Activated naive CD4-positive, alpha-beta T cell treated with anti-CD3 and anti-CD28 coated beads, Interleukin-2, amount 10 ng/mL, durations not matched to agents 7 days and 5 days (primary cell): ENCODE data around the gene BEX2.
A peak's percentile ranks its signal among the peaks of the same experiment; 100 is the strongest.
"Not testable (repeated sequence)": the region's sequence is repeated elsewhere in the genome, so short reads cannot be mapped to it uniquely, and the experiment has no call there.

ENCODE experiments used
- CTCF ChIA-PET: fragments of 350-600 bp; sonication (Branson Sonifier 250); formaldehyde crosslinking; loops from one replicate; lab custom pipeline; 2021; ENCODE audit warnings: antibody characterized with exemption; lab: Charles Lee
- DNase-seq: peaks from one replicate; pipeline ENCODE4 v3.0.0-alpha.2; 2020
- H3K27ac Mint-ChIP-seq: one replicate; pipeline ENCODE4 v1.8.0; 2021; ENCODE audit warnings: mild to moderate bottlenecking, moderate library complexity, mixed read lengths
- H3K27me3 Mint-ChIP-seq: one replicate; pipeline ENCODE4 v1.8.0; 2021; ENCODE audit warnings: mild to moderate bottlenecking, mixed read lengths
- H3K36me3 Mint-ChIP-seq: one replicate; pipeline ENCODE4 v1.8.0; 2021; ENCODE audit warnings: mixed read lengths
- H3K4me1 Mint-ChIP-seq: one replicate; pipeline ENCODE4 v1.8.0; 2021; ENCODE audit warnings: mixed read lengths
- H3K4me3 Mint-ChIP-seq: one replicate; pipeline ENCODE4 v1.8.0; 2021; ENCODE audit warnings: mild to moderate bottlenecking, moderate library complexity, mixed read lengths
- H3K9me3 Mint-ChIP-seq: one replicate; pipeline ENCODE4 v1.8.0; 2021; ENCODE audit warnings: mixed read lengths

BEX2 gene

DNA sequence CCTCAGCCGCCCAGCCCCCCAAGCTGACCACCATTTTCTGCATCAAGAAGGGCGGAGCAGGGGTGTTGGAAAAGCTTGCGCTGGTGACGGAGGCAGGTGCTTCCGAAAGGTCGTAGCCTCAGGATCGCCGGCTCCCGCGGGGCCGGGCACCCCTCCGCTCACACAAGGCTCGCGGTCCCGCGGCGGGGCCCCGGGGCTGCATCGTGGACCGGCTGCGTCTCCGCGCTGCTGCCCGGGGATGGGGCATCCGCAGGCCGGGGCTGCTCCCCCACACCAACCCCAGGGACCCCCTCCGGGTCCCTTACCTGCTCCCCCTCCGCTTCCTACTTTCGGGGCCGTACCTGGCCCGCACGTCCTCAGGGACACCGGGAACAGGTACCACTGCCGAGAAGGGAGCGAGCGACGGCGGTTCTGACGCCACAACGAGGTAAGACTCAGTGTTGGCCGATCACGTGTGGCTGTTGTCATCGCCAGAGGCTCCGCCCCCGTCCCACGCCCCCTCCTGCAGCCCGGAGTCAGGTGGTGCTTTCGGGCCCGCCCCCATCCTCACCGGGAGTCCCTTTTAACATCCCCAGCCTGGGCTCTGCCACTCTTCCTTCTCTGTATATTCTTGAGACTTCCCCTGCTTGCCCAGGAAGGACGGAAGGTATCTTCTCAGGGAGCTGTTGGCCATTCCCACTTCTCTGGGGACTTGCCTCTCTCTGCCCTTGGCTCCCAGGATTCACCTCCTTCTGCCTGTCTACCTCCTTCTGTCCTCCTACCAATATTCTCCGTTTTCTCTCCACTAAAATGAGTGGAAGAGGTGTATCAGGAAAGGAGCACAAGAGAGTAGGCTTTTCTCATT, at the start of gene BEX2:
Gene BEX2, minus strand, starts transcription at position 436 of the 844 bp plus-strand sequence. CDS start 1,014 bp downstream, outside the sequence.
- no peaks in the 10 kb centered on the region for H3K9me3 Mint-ChIP-seq
- H3K36me3 Mint-ChIP-seq: peaks cover 5% of the 10 kb centered on the region
- H3K27ac Mint-ChIP-seq: peak within 1 kb of the TSS; percentile 75
- DNase-seq: peak; percentile 91
- H3K4me1 Mint-ChIP-seq: peaks cover 2% of the 10 kb centered on the region
- CTCF ChIA-PET: no interaction called here
- H3K4me3 Mint-ChIP-seq: peak within 1 kb of the TSS; percentile 72
- H3K27me3 Mint-ChIP-seq: no peaks in the 10 kb centered on the region

- peaks cover 22% of the 10 kb centered on the region for H3K27me3 Mint-ChIP-seq
- H3K27ac Mint-ChIP-seq: no peak overlapping the region
- H3K4me3 Mint-ChIP-seq: no peak overlapping the region
- H3K36me3 Mint-ChIP-seq: no peaks in the 10 kb centered on the region
- H3K9me3 Mint-ChIP-seq: no peaks in the 10 kb centered on the region
- no peak for DNase-seq
- H3K4me1 Mint-ChIP-seq: peaks cover 9% of the 10 kb centered on the region
- CTCF ChIA-PET: no interaction called here
These were observed 49.3 kb upstream of the BEX2 start for GRCh38 chrX:103360092-103360491.

DNA sequence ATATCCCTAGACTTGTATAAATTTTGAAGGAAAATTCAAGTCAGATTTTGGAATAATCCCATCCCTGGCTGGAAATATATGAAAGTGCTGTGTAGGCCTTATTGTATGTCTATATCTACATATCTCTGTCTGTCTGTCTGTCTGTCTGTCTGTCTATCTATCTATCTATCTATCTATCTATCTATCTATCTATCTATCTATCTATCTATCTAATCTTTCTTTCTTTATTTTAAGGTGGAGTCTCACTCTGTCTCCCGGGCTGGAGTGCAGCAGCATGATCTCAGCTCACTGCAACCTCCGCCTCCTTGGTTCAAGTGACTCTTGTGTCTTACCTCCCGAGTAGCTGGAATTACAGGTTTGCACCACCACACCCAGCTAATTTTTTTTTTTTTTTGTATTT, 48.8 kb upstream of the BEX2 start:
- H3K4me3 Mint-ChIP-seq, H3K4me1 Mint-ChIP-seq, H3K9me3 Mint-ChIP-seq, H3K36me3 Mint-ChIP-seq, H3K27ac Mint-ChIP-seq, CTCF ChIA-PET, DNase-seq: not testable (repeated sequence)
- peaks cover 22% of the 10 kb centered on the region for H3K27me3 Mint-ChIP-seq

GRCh38 chrX:103357871-103358270, 47.1 kb upstream of the BEX2 start:
- Mint-ChIP-seq H3K4me1 (peaks cover 9% of the 10 kb centered on the region), H3K27me3 (peaks cover 22% of the 10 kb centered on the region), H3K36me3 (no peaks in the 10 kb centered on the region), H3K4me3 (no peak overlapping the region), H3K9me3 (no peaks in the 10 kb centered on the region), H3K27ac (no peak overlapping the region)
- no peak for DNase-seq
- CTCF ChIA-PET: no interaction called here

DNA sequence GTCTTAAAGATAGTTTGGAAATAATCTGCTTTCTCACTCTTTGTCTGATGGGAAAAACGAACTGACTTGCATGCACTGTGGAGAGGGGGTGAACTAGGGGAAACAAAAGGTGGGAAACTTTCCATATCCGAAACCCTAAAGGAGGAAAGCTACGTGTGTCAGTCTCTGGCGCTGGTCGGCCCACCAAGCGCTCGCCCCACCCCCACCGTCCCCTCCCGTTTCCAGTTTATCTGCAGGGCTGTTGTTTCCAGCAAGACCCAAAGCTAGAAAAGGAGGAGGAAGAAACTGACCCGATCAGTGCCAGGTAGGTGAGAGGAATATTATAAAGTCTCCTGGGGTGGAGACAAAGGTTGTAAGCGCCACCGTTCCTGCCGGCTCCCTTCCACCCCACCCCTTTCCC, 46.1 kb upstream of the BEX2 start:
- no peak for DNase-seq
- Mint-ChIP-seq H3K27ac (no peak overlapping the region), H3K27me3 (peaks cover 22% of the 10 kb centered on the region), H3K4me1 (peaks cover 9% of the 10 kb centered on the region), H3K9me3 (no peaks in the 10 kb centered on the region), H3K4me3 (peak overlapping the region; percentile 73), H3K36me3 (no peaks in the 10 kb centered on the region)
- CTCF ChIA-PET: no interaction called here

DNA sequence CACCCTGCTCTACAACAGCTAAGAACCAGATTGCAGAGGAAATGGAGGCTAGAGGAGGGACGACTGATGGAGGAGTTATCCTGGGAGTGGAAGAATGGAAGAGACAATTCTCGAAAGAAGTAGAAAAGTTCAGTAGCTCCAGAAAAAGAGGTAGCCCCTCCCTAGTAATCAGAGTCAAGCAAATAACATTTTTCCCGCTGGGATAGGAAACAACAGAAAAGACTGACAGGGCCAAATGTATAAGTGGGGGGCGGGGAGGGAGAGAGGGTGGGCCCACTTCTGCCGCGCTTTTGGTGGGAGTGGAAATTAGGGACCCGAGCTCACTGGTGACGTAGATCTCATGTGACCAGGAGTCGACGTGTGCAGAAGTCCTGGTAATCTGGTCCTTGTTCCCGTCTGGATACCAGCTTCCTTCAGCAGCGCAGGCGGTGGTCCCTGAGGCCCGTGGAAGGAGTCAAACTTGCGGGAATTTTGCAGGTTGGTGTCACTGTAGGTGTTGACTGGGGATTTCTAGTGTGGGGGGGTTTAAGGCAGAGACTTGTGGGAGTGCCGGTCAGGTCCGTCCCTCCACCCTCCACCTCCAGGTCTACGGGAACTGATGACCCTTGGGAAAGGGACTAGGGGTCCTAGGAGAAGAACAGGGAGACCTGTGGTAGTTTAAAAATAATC, 45.5 kb upstream of the BEX2 start, which contains the start of gene TCEAL9:
Gene TCEAL9, plus strand, starts transcription at position 377 of the 669 bp plus-strand sequence. CDS start 1,179 bp downstream, outside the sequence.
- Mint-ChIP-seq H3K9me3 (no peaks in the 10 kb centered on the region), H3K36me3 (no peaks in the 10 kb centered on the region), H3K4me1 (peaks cover 9% of the 10 kb centered on the region), H3K27me3 (peaks cover 22% of the 10 kb centered on the region), H3K4me3 (peak within 1 kb of the TSS; percentile 73), H3K27ac (peak within 1 kb of the TSS; percentile 33)
- DNase-seq: no peak
- CTCF ChIA-PET: no interaction called here

DNA sequence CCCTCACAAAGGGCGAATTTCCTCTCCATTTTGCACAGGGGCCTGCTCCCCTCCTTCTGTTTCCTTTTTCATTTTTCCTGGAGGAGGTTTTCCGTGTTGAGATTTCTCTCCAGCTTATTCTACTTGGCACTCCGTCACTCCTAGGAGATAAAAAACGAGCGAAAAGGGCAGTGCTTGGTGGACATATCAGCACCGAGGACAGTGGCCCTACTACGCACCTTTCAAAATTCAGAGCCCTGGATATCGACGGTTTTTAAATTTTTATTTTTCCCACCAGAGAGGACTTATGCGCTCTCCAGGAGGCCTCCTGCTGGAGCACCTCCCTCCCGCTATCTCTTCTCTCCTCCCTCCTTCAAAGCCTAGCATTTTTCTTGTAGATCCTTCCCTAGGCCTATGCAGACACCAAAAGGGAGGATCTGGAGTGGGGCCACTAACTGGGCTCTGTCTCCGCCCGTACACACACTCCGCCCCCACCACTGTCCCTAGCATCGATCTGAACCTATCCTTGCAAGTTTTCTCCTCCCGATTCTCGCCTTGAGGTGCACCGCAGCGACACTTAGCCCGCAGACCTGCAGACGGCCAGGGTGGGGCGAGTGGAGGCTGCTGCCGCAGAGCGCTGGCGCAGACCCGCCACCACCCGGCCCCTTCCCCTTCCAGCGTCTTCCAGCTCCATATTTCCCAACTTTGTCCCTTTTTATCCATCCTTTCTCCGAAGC, 37.0 kb upstream of the BEX2 start:
- CTCF ChIA-PET: interaction anchor here (0.6 kb wide), 1 partner anchor 19 kb away, joined by 3 read pairs; no protein-coding TSS in a partner anchor
- Mint-ChIP-seq H3K27me3 (peaks cover 4% of the 10 kb centered on the region), H3K4me1 (peaks cover 3% of the 10 kb centered on the region), H3K9me3 (no peaks in the 10 kb centered on the region), H3K36me3 (no peaks in the 10 kb centered on the region), H3K27ac (no peak overlapping the region), H3K4me3 (no peak overlapping the region)
- DNase-seq: no peak

DNA sequence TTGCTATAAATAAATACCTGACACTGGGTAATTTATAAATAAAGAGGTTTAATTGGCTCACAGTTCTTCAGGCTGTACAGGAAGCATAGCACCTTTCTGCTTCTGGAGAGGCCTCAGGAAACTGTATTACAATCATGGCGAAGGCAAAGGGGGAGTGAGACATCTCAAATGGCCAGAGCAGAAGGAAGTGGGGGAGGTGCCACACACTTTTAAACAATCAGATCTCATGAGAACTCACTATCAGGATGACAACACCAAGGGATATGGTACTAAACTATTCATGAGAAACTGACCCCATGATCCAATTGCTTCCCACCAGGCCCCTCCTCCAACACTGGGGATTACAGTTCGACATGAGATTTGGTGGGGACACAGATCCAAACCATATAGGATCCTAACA, 33.8 kb upstream of the BEX2 start:
- Mint-ChIP-seq H3K4me1 (peaks cover 4% of the 10 kb centered on the region), H3K4me3 (no peak overlapping the region), H3K27me3 (peaks cover 7% of the 10 kb centered on the region), H3K36me3 (no peaks in the 10 kb centered on the region), H3K27ac (no peak overlapping the region), H3K9me3 (no peaks in the 10 kb centered on the region)
- no peak for DNase-seq
- CTCF ChIA-PET: no interaction called here

DNA sequence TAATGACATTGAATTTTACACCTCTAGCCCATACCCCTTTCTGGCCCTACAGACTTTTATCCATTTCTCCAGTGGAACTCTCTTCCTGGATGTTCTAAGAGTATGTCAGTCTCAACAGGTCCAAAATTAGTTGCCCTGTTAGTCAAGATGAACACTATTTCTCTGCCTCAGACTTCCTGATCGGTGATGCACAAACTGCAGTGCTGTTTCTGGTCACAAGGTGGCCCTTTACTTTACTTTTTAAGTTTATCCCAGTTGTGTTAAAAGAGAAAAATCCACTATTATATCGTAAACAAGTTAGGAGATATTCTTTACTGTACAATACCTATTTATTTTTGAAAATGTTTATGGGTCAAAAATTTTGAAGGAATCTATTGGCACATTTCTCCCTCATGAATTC, 32.3 kb upstream of the BEX2 start:
- peak; percentile 55 for DNase-seq
- CTCF ChIA-PET: interaction anchor here (0.6 to 1.4 kb wide), 2 partner anchors 62 to 121 kb away, joined by 5 to 7 read pairs; no protein-coding TSS in a partner anchor
- no peaks in the 10 kb centered on the region for H3K9me3 Mint-ChIP-seq
- no peak overlapping the region for H3K27ac Mint-ChIP-seq
- H3K4me3 Mint-ChIP-seq: no peak overlapping the region
- H3K27me3 Mint-ChIP-seq: peaks cover 9% of the 10 kb centered on the region
- peaks cover 4% of the 10 kb centered on the region for H3K4me1 Mint-ChIP-seq
- H3K36me3 Mint-ChIP-seq: no peaks in the 10 kb centered on the region

- no peaks in the 10 kb centered on the region for H3K36me3 Mint-ChIP-seq
- H3K4me3 Mint-ChIP-seq: no peak overlapping the region
- H3K9me3 Mint-ChIP-seq: no peaks in the 10 kb centered on the region
- no peak overlapping the region for H3K27ac Mint-ChIP-seq
- H3K27me3 Mint-ChIP-seq: peaks cover 13% of the 10 kb centered on the region
- peaks cover 4% of the 10 kb centered on the region for H3K4me1 Mint-ChIP-seq
- no peak for DNase-seq
- CTCF ChIA-PET: no interaction called here
These were observed 27.9 kb upstream of the BEX2 start for GRCh38 chrX:103338663-103339062.

DNA sequence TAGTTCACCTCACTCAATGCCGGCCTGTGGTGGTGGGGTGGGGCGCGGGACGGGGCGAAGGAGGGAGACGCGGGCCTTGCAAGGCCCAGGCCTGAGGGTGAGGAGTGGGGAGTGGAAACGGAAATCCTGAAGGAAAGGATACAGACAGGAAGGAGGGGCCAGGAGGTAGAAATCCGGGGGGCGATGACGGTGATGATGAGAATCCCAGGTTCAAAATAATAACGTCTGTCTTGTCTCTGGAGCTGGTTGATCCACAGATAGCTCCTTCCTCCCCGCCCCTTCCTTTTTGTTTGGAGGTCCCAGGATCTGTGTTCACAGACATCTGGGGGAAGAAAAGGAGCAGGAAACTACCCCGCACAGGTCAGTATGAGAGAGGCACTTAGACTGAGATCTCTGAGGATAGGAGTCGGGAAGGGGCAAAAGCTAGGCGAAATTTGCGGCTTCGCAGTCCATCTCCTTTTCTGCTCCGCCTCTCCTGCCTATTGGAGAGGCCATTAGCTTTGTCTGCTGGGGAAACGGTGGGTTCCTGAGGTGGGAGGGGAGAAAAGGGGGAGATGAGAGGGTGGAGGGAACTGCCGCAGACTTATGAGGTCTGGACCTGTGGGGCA, 20.0 kb upstream of the BEX2 start:
- Mint-ChIP-seq H3K4me1 (no peaks in the 10 kb centered on the region), H3K27me3 (peaks cover 22% of the 10 kb centered on the region), H3K9me3 (no peaks in the 10 kb centered on the region), H3K36me3 (no peaks in the 10 kb centered on the region), H3K4me3 (no peak overlapping the region), H3K27ac (no peak overlapping the region)
- DNase-seq: no peak
- CTCF ChIA-PET: no interaction called here

- DNase-seq: no peak
- Mint-ChIP-seq H3K36me3 (no peaks in the 10 kb centered on the region), H3K4me3 (no peak within 1 kb of the TSS), H3K9me3 (no peaks in the 10 kb centered on the region), H3K27me3 (peaks cover 22% of the 10 kb centered on the region), H3K4me1 (no peaks in the 10 kb centered on the region), H3K27ac (no peak within 1 kb of the TSS)
- CTCF ChIA-PET: no interaction called here
These were observed 19.2 kb upstream of the BEX2 start, which contains the start of gene TCEAL7 for GRCh38 chrX:103329991-103330390. TCEAL7 (plus strand) TSS chrX:103330239; CDS start chrX:103331404, 1,165 bp downstream.

GRCh38 chrX:103311399-103311780, 600 bp upstream of the BEX2 start:
- CTCF ChIA-PET: no interaction called here
- Mint-ChIP-seq H3K36me3 (peaks cover 5% of the 10 kb centered on the region), H3K4me1 (peaks cover 2% of the 10 kb centered on the region), H3K9me3 (no peaks in the 10 kb centered on the region), H3K27ac (no peak overlapping the region), H3K4me3 (peak overlapping the region; percentile 72), H3K27me3 (no peaks in the 10 kb centered on the region)
- DNase-seq: no peak
